Neural cell (in vitro differentiated cells): ENCODE results near the gene KRTAP5-8. TPM values are rescaled to one million over a fixed set of nuclear protein-coding genes. Genes with fewer than 3 reads are reported as not detected.

Experiments used
- H2AFZ ChIP-seq: fragments of 200-600, 300-800 bp; sonication (generic), shearing (Covaris generic); 2 replicates; pipeline ENCODE4 v1.6.0; 2014; ENCODE audit warnings: low read depth, mild to moderate bottlenecking, antibody characterized with exemption, low read length, moderate library complexity
- H3F3A ChIP-seq: fragments of 200-600 bp; shearing (Covaris generic); 2 replicates; pipeline ENCODE4 v1.6.1; 2016; ENCODE audit warnings: mild to moderate bottlenecking, moderate library complexity, mixed read lengths, antibody characterized with exemption, low read length; ENCODE audit not compliant: insufficient read depth, poor library complexity, severe bottlenecking
- H3K27ac ChIP-seq: fragments of 200-600, 300-800 bp; sonication (generic), shearing (Covaris generic); 2 replicates; pipeline ENCODE4 v1.5.1; 2014; ENCODE audit warnings: mild to moderate bottlenecking, low read length, moderate library complexity
- H3K27me3 ChIP-seq: fragments of 300-800, 200-600 bp; sonication (generic), shearing (Covaris generic); 2 replicates; pipeline ENCODE4 v1.6.0; 2014; ENCODE audit warnings: mild to moderate bottlenecking, low read depth, low read length, moderate library complexity; ENCODE audit not compliant: insufficient read depth
- H3K36me3 ChIP-seq: fragments of 300-800, 200-600 bp; sonication (generic), shearing (Covaris generic); 2 replicates; pipeline ENCODE4 v1.5.1; 2014; ENCODE audit warnings: mild to moderate bottlenecking, antibody characterized with exemption, low read length, moderate library complexity; ENCODE audit not compliant: insufficient read depth
- H3K4me2 ChIP-seq: fragments of 300-800, 200-600 bp; sonication (generic), shearing (Covaris generic); 2 replicates; pipeline ENCODE4 v1.6.0; 2014; ENCODE audit warnings: mild to moderate bottlenecking, low read length
- H3K4me3 ChIP-seq: fragments of 300-800, 200-600 bp; sonication (generic), shearing (Covaris generic); 2 replicates; pipeline ENCODE4 v1.5.1; 2014; ENCODE audit warnings: mild to moderate bottlenecking, low read length, moderate library complexity
- H3K79me2 ChIP-seq: fragments of 200-600 bp; shearing (Covaris generic); replicated peaks from 2 replicates; pipeline ENCODE4 v1.6.0; 2014; ENCODE audit warnings: mild to moderate bottlenecking, low read length, moderate library complexity; ENCODE audit not compliant: insufficient read depth
- H3K9ac ChIP-seq: fragments of 300-800, 200-600 bp; sonication (generic), shearing (Covaris generic); 2 replicates; pipeline ENCODE4 v1.6.1; 2016; ENCODE audit warnings: mild to moderate bottlenecking, low read length, mixed read lengths
- H3K9me2 ChIP-seq: fragments of 200-600 bp; shearing (Covaris generic); 2 replicates; pipeline ENCODE4 v1.6.1; 2016; ENCODE audit warnings: mild to moderate bottlenecking, low read length, mixed read lengths; ENCODE audit not compliant: insufficient read depth
- H3K9me3 ChIP-seq: fragments of 200-600, 300-800 bp; sonication (generic), shearing (Covaris generic); 2 replicates; pipeline ENCODE4 v1.6.1; 2016; ENCODE audit warnings: mild to moderate bottlenecking, mixed run types, low read length, moderate library complexity, mixed read lengths
- H4K20me1 ChIP-seq: fragments of 200-600 bp; shearing (Covaris generic); 2 replicates; pipeline ENCODE4 v1.6.1; 2016; ENCODE audit warnings: mild to moderate bottlenecking, mixed run types; ENCODE audit not compliant: insufficient read depth
- CTCF ChIP-seq: fragments of 450-650 bp; IDR thresholded peaks from 2 replicates; pipeline ENCODE4 v1.5.1; 2014; ENCODE audit warnings: antibody characterized with exemption, mild to moderate bottlenecking, moderate library complexity; ENCODE audit not compliant: poor library complexity, severe bottlenecking
- EP300 ChIP-seq: fragments of 450-650 bp; conservative IDR thresholded peaks from 2 replicates; pipeline ENCODE4 v1.6.1; 2014; ENCODE audit warnings: antibody characterized with exemption, mild to moderate bottlenecking, moderate library complexity; ENCODE audit not compliant: poor library complexity, severe bottlenecking
- EZH2 ChIP-seq: fragments of 200-600, 300-800 bp; shearing (Covaris generic), sonication (generic); IDR thresholded peaks from 2 replicates; pipeline ENCODE4 v1.6.1; 2014; ENCODE audit warnings: antibody characterized with exemption, low read length, borderline replicate concordance, mild to moderate bottlenecking; ENCODE audit not compliant: insufficient read depth, poor library complexity, severe bottlenecking
- MXI1 ChIP-seq: fragments of 450-650 bp; conservative IDR thresholded peaks from 2 replicates; pipeline ENCODE4 v1.6.1; 2014; ENCODE audit warnings: antibody characterized with exemption, mild to moderate bottlenecking; ENCODE audit not compliant: poor library complexity, severe bottlenecking
- POLR2AphosphoS5 ChIP-seq: IDR thresholded peaks from 2 replicates; pipeline ENCODE4 v1.6.1; 2012
- RAD21 ChIP-seq: fragments of 450-650 bp; conservative IDR thresholded peaks from 2 replicates; pipeline ENCODE4 v1.6.1; 2014; ENCODE audit warnings: antibody characterized with exemption, mild to moderate bottlenecking, moderate library complexity
- SMC3 ChIP-seq: fragments of 450-650 bp; conservative IDR thresholded peaks from 2 replicates; pipeline ENCODE4 v1.6.1; 2014; ENCODE audit warnings: antibody characterized with exemption, mild to moderate bottlenecking, moderate library complexity; ENCODE audit not compliant: poor library complexity
- TAF1 ChIP-seq: IDR thresholded peaks from 2 replicates; pipeline ENCODE4 v1.6.1; 2012; ENCODE audit warnings: low read depth
- polyA plus RNA-seq: library from polyadenylated mRNA; depleted of rRNA; stranded (reverse); fragments of >200 nt; gene quantifications from 2 replicates; pipeline ENCODE4 v1.2.3, GENCODE V29; 2014
- TF ChIP-seq, protein P1 (sequence below): IDR thresholded peaks from 2 replicates; pipeline ENCODE4 v1.6.1; 2012; ENCODE audit warnings: borderline replicate concordance

The KRTAP5-8 gene
- polyA plus RNA-seq, 1 donor from 2014 or later = not detected

- H3K79me2 ChIP-seq = no peaks in the 10 kb centered on the region
- no peaks in the 10 kb centered on the region for H3K27me3 ChIP-seq
- no peak for TF ChIP-seq TAF1
- TF ChIP-seq MXI1 = no peak
- TF ChIP-seq POLR2AphosphoS5 = no peak
- TF ChIP-seq, protein P1, sequence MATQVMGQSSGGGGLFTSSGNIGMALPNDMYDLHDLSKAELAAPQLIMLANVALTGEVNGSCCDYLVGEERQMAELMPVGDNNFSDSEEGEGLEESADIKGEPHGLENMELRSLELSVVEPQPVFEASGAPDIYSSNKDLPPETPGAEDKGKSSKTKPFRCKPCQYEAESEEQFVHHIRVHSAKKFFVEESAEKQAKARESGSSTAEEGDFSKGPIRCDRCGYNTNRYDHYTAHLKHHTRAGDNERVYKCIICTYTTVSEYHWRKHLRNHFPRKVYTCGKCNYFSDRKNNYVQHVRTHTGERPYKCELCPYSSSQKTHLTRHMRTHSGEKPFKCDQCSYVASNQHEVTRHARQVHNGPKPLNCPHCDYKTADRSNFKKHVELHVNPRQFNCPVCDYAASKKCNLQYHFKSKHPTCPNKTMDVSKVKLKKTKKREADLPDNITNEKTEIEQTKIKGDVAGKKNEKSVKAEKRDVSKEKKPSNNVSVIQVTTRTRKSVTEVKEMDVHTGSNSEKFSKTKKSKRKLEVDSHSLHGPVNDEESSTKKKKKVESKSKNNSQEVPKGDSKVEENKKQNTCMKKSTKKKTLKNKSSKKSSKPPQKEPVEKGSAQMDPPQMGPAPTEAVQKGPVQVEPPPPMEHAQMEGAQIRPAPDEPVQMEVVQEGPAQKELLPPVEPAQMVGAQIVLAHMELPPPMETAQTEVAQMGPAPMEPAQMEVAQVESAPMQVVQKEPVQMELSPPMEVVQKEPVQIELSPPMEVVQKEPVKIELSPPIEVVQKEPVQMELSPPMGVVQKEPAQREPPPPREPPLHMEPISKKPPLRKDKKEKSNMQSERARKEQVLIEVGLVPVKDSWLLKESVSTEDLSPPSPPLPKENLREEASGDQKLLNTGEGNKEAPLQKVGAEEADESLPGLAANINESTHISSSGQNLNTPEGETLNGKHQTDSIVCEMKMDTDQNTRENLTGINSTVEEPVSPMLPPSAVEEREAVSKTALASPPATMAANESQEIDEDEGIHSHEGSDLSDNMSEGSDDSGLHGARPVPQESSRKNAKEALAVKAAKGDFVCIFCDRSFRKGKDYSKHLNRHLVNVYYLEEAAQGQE = no peak
- no peak for TF ChIP-seq SMC3
- H3K27ac ChIP-seq = no peak overlapping the region
- no peaks in the 10 kb centered on the region for H3F3A ChIP-seq
- H3K9me3 ChIP-seq = no peaks in the 10 kb centered on the region
- no peaks in the 10 kb centered on the region for H3K36me3 ChIP-seq
- no peaks in the 10 kb centered on the region for H3K9me2 ChIP-seq
- H4K20me1 ChIP-seq = no peaks in the 10 kb centered on the region
- H3K4me2 ChIP-seq = no peak overlapping the region
- no peak overlapping the region for H3K4me3 ChIP-seq
- H2AFZ ChIP-seq = no peak overlapping the region
- H3K9ac ChIP-seq = no peak overlapping the region
Measured at GRCh38 chr11:71564430-71564829, 26.6 kb downstream of the KRTAP5-8 start.

DNA sequence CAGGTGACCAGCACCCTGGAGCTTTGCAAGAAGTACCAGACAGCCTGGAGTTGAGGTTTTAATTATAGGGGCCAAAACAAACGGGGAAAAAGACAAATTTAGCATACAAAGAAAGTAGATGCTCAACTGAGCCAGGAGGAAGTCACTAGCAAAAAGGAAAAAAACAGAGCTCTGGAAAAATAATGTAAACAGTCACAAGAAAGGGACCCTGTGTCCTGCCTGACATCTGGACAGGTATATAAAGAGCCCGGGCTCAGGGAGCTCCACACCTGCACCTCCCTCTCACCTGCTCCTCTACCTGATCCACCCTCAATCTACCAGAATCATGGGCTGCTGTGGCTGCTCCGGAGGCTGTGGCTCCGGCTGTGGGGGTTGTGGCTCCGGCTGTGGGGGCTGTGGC is 27.4 kb downstream of the KRTAP5-8 start, which contains the start of gene KRTAP5-10:
Gene KRTAP5-10 (plus strand): TSS at position 301 of the 400 bp plus-strand sequence. CDS start 25 bp downstream, at position 326.
- no peak for TF ChIP-seq RAD21
- TF ChIP-seq EP300 = no peak
- TF ChIP-seq TAF1 = no peak
- TF ChIP-seq MXI1 = no peak
- TF ChIP-seq SMC3 = no peak
- no peak for TF ChIP-seq EZH2
- no peak for TF ChIP-seq CTCF
- TF ChIP-seq, protein P1 = no peak
- no peak within 1 kb of the TSS for H2AFZ ChIP-seq
- no peaks in the 10 kb centered on the region for H3F3A ChIP-seq

More for the DNA sequence above, 27.4 kb downstream of the KRTAP5-8 start, which contains the start of gene KRTAP5-10:
- Histone ChIP-seq H3K9me3 (no peaks in the 10 kb centered on the region), H3K79me2 (no peaks in the 10 kb centered on the region), H4K20me1 (no peaks in the 10 kb centered on the region), H3K27ac (no peak within 1 kb of the TSS), H3K9ac (no peak within 1 kb of the TSS), H3K9me2 (no peaks in the 10 kb centered on the region), H3K36me3 (no peaks in the 10 kb centered on the region), H3K4me2 (no peak within 1 kb of the TSS), H3K27me3 (no peaks in the 10 kb centered on the region), H3K4me3 (no peak within 1 kb of the TSS)
